ENCODE results near the gene YIF1B.
A peak's percentile ranks its signal among the peaks of the same experiment; 100 is the strongest.
"Not testable (repeated sequence)": the region's sequence is repeated elsewhere in the genome, so short reads cannot be mapped to it uniquely, and the experiment has no call there.

Gene YIF1B

GRCh38 chr19:38355728-38356725 lies 40.3 kb upstream of the YIF1B start:
- Histone ChIP-seq H3K27me3 (ENCODE audit: control insufficient read depth, insufficient read depth, low read length) (peaks cover 3% of the 10 kb centered on the region; the same call in 1 of the 2 replicates), H3K9me3 (ENCODE audit: control insufficient read depth, insufficient read depth, low read length) (no peaks in the 10 kb centered on the region), H3K27ac (ENCODE audit: low read length) (no peak overlapping the region), H3K36me3 (ENCODE audit: control insufficient read depth, insufficient read depth, low read length) (no peaks in the 10 kb centered on the region), H3K4me3 (ENCODE audit: low read length) (no peak overlapping the region), H3K4me1 (ENCODE audit: control insufficient read depth, insufficient read depth, low read length) (no peaks in the 10 kb centered on the region; the same call in 1 of the 2 replicates)
- no CpG with 5 or more reads among the region's 16 CpGs for WGBS (ENCODE audit: insufficient coverage, insufficient read length)
- no peak for DNase-seq (ENCODE audit: low read depth, low spot score)

GRCh38 chr19:38352611-38353010 lies 36.9 kb upstream of the YIF1B start:
- no peak for DNase-seq (ENCODE audit: low read depth, low spot score)
- no peaks in the 10 kb centered on the region for H3K27me3 ChIP-seq (ENCODE audit: control insufficient read depth, insufficient read depth, low read length)
- no CpG with 5 or more reads among the region's 8 CpGs for WGBS (ENCODE audit: insufficient coverage, insufficient read length)

DNA sequence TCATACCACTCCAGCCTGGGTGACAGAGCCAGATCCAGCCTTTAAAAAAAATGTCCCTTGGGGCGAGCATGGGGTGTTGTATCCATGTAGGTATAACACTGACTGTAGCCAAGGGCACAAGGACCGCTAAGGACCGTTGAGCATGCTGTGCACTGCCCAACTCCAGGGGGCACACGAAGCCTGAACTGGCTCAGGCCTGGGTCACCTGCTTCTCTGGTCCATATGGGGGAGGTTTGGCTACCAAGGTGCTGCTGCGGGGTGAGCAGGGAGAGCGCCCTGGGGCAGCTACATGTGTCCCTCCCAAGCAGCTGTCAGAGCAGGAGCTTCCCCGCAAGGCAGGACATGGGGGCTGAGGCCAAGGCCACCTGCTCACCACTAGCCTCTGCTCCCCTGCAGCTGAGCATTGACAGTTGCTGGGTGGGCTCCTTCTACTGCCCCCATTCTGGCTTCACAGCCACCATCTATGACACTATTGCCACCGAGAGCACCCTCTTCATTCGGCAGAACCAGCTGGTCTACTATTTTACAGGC lies 36.2 kb upstream of the YIF1B start:
- H3K4me1 ChIP-seq (ENCODE audit: control insufficient read depth, insufficient read depth, low read length) = no peaks in the 10 kb centered on the region
- no peak for DNase-seq (ENCODE audit: low read depth, low spot score)
- H3K9me3 ChIP-seq (ENCODE audit: control insufficient read depth, insufficient read depth, low read length) = no peaks in the 10 kb centered on the region
- H3K27ac ChIP-seq (ENCODE audit: low read length) = no peak overlapping the region
- H3K27me3 ChIP-seq (ENCODE audit: control insufficient read depth, insufficient read depth, low read length) = no peaks in the 10 kb centered on the region
- no peaks in the 10 kb centered on the region for H3K36me3 ChIP-seq (ENCODE audit: control insufficient read depth, insufficient read depth, low read length)
- H3K4me3 ChIP-seq (ENCODE audit: low read length) = no peak overlapping the region
- WGBS (ENCODE audit: insufficient coverage, insufficient read length) = no CpG with 5 or more reads among the region's 9 CpGs

More at GRCh38 chr19:38352611-38353010, 36.9 kb upstream of the YIF1B start:
- no peaks in the 10 kb centered on the region for H3K4me1 ChIP-seq (ENCODE audit: control insufficient read depth, insufficient read depth, low read length)
- no peak overlapping the region for H3K27ac ChIP-seq (ENCODE audit: low read length)
- no peaks in the 10 kb centered on the region for H3K9me3 ChIP-seq (ENCODE audit: control insufficient read depth, insufficient read depth, low read length)
- H3K4me3 ChIP-seq (ENCODE audit: low read length) = no peak overlapping the region
- no peaks in the 10 kb centered on the region for H3K36me3 ChIP-seq (ENCODE audit: control insufficient read depth, insufficient read depth, low read length)

DNA sequence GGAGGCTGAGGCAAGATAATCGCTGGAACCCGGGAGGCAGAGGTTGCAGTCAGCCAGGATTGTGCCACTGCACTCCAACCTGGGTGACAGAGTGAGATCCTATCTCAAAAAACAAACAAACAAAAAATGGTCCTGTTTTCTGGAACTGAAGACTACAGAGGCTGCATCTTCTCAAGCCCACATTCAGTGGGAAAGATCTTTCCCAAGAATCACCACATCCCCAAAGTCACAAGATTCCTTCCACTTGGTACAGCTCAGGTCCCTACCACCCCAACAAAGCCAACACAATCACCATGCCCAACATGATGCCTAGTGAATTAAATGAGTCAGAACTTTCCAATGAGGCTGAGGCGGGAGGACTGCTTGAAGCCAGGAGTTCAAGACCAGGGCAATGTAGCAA lies 35.1 kb upstream of the YIF1B start:
- Histone ChIP-seq H3K27ac (ENCODE audit: low read length) (no peak overlapping the region), H3K4me1 (ENCODE audit: control insufficient read depth, insufficient read depth, low read length) (no peaks in the 10 kb centered on the region), H3K27me3 (ENCODE audit: control insufficient read depth, insufficient read depth, low read length) (no peaks in the 10 kb centered on the region), H3K9me3 (ENCODE audit: control insufficient read depth, insufficient read depth, low read length) (no peaks in the 10 kb centered on the region), H3K4me3 (ENCODE audit: low read length) (no peak overlapping the region), H3K36me3 (ENCODE audit: control insufficient read depth, insufficient read depth, low read length) (no peaks in the 10 kb centered on the region)
- no peak for DNase-seq (ENCODE audit: low read depth, low spot score)
- no CpG with 5 or more reads among the region's 3 CpGs for WGBS (ENCODE audit: insufficient coverage, insufficient read length)

GRCh38 chr19:38346837-38347236 lies 31.1 kb upstream of the YIF1B start:
- no CpG with 5 or more reads among the region's 4 CpGs for WGBS (ENCODE audit: insufficient coverage, insufficient read length)
- Histone ChIP-seq H3K9me3 (ENCODE audit: control insufficient read depth, insufficient read depth, low read length) (no peaks in the 10 kb centered on the region), H3K36me3 (ENCODE audit: control insufficient read depth, insufficient read depth, low read length) (no peaks in the 10 kb centered on the region), H3K27ac (ENCODE audit: low read length) (no peak overlapping the region), H3K4me1 (ENCODE audit: control insufficient read depth, insufficient read depth, low read length) (no peaks in the 10 kb centered on the region), H3K27me3 (ENCODE audit: control insufficient read depth, insufficient read depth, low read length) (no peaks in the 10 kb centered on the region), H3K4me3 (ENCODE audit: low read length) (no peak overlapping the region)
- no peak for DNase-seq (ENCODE audit: low read depth, low spot score)

DNA sequence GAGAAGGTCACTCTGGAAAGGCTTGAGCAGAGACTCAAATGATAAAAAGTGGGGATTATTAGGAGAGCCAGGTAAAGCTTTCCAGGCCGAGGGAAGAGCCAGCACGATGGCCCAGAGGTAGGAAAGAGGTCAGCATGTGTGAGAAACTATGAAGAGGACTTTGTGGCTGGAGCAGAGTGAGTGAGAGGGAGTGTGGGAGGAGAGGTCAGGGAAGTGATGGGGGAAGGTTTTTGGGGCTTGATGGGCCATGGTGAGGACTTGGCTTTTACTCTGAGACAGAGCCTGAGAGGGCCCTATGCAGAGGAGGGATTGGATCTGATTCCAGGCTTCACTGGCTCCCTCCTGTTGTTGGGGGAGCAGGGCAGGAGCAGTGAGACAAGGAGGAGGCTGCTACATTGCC lies 25.2 kb upstream of the YIF1B start:
- Histone ChIP-seq H3K4me1 (ENCODE audit: control insufficient read depth, insufficient read depth, low read length) (no peaks in the 10 kb centered on the region), H3K36me3 (ENCODE audit: control insufficient read depth, insufficient read depth, low read length) (no peaks in the 10 kb centered on the region), H3K27me3 (ENCODE audit: control insufficient read depth, insufficient read depth, low read length) (no peaks in the 10 kb centered on the region), H3K4me3 (ENCODE audit: low read length) (no peak overlapping the region), H3K9me3 (ENCODE audit: control insufficient read depth, insufficient read depth, low read length) (no peaks in the 10 kb centered on the region), H3K27ac (ENCODE audit: low read length) (no peak overlapping the region)
- DNase-seq (ENCODE audit: low read depth, low spot score) = no peak
- WGBS (ENCODE audit: insufficient coverage, insufficient read length) = no CpG with 5 or more reads among the region's 2 CpGs

DNA sequence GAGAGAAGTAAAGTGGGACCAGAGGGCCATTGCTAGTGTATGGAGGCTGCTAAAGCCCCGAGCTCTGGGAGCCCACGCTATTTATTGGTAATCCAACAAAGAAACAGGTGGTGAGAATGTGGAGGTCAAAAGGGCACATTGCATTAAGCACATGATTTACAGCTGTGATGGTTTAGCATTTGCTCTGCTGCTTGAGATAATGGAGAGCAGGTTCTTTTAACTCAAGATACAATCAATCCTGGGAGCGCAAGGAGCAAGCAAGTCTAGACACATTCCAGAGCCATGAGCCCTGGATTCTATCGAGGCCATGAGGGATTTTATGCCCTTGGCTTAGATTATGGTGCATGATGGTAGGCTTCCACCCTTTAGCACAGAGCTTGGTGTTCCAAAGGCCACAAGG lies 23.3 kb upstream of the YIF1B start:
- WGBS (ENCODE audit: insufficient coverage, insufficient read length) = no CpG with 5 or more reads among the region's 4 CpGs
- not testable (repeated sequence) for H3K4me1 ChIP-seq (ENCODE audit: control insufficient read depth, insufficient read depth, low read length); H3K9me3 ChIP-seq (ENCODE audit: control insufficient read depth, insufficient read depth, low read length); H3K27me3 ChIP-seq (ENCODE audit: control insufficient read depth, insufficient read depth, low read length); H3K4me3 ChIP-seq (ENCODE audit: low read length); DNase-seq (ENCODE audit: low read depth, low spot score); H3K36me3 ChIP-seq (ENCODE audit: control insufficient read depth, insufficient read depth, low read length); H3K27ac ChIP-seq (ENCODE audit: low read length)

DNA sequence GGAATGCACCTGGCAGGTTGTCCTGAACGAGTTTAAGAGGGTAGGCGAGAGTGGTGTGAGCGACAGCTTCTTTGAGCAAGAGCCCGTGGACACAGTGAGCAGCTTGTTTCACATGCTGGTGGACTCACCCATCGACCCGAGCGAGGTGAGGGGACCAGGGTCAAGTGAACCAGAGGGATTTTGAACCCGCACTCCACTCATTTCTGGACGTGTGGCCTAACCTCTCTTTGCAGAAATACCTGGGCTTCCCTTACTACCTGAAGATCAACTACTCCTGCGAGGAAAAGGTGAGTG lies 21.6 kb upstream of the YIF1B start:
- no peaks in the 10 kb centered on the region for H3K9me3 ChIP-seq (ENCODE audit: control insufficient read depth, insufficient read depth, low read length)
- H3K36me3 ChIP-seq (ENCODE audit: control insufficient read depth, insufficient read depth, low read length) = no peaks in the 10 kb centered on the region
- no peaks in the 10 kb centered on the region for H3K4me1 ChIP-seq (ENCODE audit: control insufficient read depth, insufficient read depth, low read length)
- H3K27ac ChIP-seq (ENCODE audit: low read length) = no peak overlapping the region
- WGBS (ENCODE audit: insufficient coverage, insufficient read length) = no CpG with 5 or more reads among the region's 10 CpGs
- DNase-seq (ENCODE audit: low read depth, low spot score) = no peak
- peak overlapping the region; percentile 47; the same call in 1 of the 2 replicates for H3K4me3 ChIP-seq (ENCODE audit: low read length)
- H3K27me3 ChIP-seq (ENCODE audit: control insufficient read depth, insufficient read depth, low read length) = no peaks in the 10 kb centered on the region

- Histone ChIP-seq H3K27me3 (ENCODE audit: control insufficient read depth, insufficient read depth, low read length) (no peaks in the 10 kb centered on the region), H3K36me3 (ENCODE audit: control insufficient read depth, insufficient read depth, low read length) (no peaks in the 10 kb centered on the region), H3K4me3 (ENCODE audit: low read length) (peak overlapping the region; percentile 67; the same call in 1 of the 2 replicates), H3K9me3 (ENCODE audit: control insufficient read depth, insufficient read depth, low read length) (no peaks in the 10 kb centered on the region), H3K4me1 (ENCODE audit: control insufficient read depth, insufficient read depth, low read length) (no peaks in the 10 kb centered on the region), H3K27ac (ENCODE audit: low read length) (no peak overlapping the region)
- WGBS (ENCODE audit: insufficient coverage, insufficient read length) = no CpG with 5 or more reads among the region's 41 CpGs
- DNase-seq (ENCODE audit: low read depth, low spot score) = peak; percentile 84
These were observed 21.1 kb upstream of the YIF1B start for GRCh38 chr19:38336638-38337359.

- H3K27ac ChIP-seq (ENCODE audit: low read length) = no peak overlapping the region
- peak; percentile 74 for DNase-seq (ENCODE audit: low read depth, low spot score)
- no CpG with 5 or more reads among the region's 52 CpGs for WGBS (ENCODE audit: insufficient coverage, insufficient read length)
- no peaks in the 10 kb centered on the region for H3K9me3 ChIP-seq (ENCODE audit: control insufficient read depth, insufficient read depth, low read length)
- H3K36me3 ChIP-seq (ENCODE audit: control insufficient read depth, insufficient read depth, low read length) = no peaks in the 10 kb centered on the region
- H3K4me1 ChIP-seq (ENCODE audit: control insufficient read depth, insufficient read depth, low read length) = no peaks in the 10 kb centered on the region
- H3K27me3 ChIP-seq (ENCODE audit: control insufficient read depth, insufficient read depth, low read length) = no peaks in the 10 kb centered on the region
- H3K4me3 ChIP-seq (ENCODE audit: low read length) = peak overlapping the region; percentile 67; the same call in 1 of the 2 replicates
These were observed 20.3 kb upstream of the YIF1B start for GRCh38 chr19:38335949-38336637.

Measured in iPS DF 6.9 (cell line).